Panc1 (cell line): ENCODE data around the gene MYOT. TPM values are rescaled to one million over a fixed set of nuclear protein-coding genes. Genes with fewer than 3 reads are reported as not detected.
A peak's percentile ranks its signal among the peaks of the same experiment; 100 is the strongest.

Experiments used
- ATAC-seq: fragments of 200-7000 bp; cut with Tn5 transposase; 2 replicates; pipeline ENCODE4 v1.9.1; 2020; ENCODE audit warnings: mild to moderate bottlenecking, moderate library complexity
- BruUV-seq: library from RNA; stranded (reverse); fragments of 400-500 nt; replicated peaks from 2 replicates; lab custom pipeline; 2021; lab: Mats Ljungman, UMichigan
- CTCF ChIA-PET: fragments of 300-600 bp; sonication (Branson Sonifier 250); formaldehyde crosslinking; loops from one replicate; lab custom pipeline; 2022; ENCODE audit warnings: antibody characterized with exemption; lab: Charles Lee
- POLR2A ChIA-PET: fragments of 300-600 bp; sonication (Branson Sonifier 250); formaldehyde crosslinking; loops from one replicate; lab custom pipeline; 2022; ENCODE audit warnings: antibody characterized with exemption; lab: Charles Lee
- DNase-seq: peaks from one replicate; pipeline ENCODE4 v3.0.0-alpha.2; 2010; ENCODE audit warnings: low read depth, low spot score
- H3K27ac ChIP-seq: 2 replicates; pipeline ENCODE4 v1.5.1; 2011; ENCODE audit warnings: mild to moderate bottlenecking, low read length, inconsistent platforms
- H3K27me3 ChIP-seq: fragments of 200-500 bp; sonication (Bioruptor generic); 2 replicates; pipeline ENCODE4 v1.6.0; 2014; ENCODE audit warnings: low read length, inconsistent platforms; ENCODE audit not compliant: control insufficient read depth, insufficient read depth
- H3K36me3 ChIP-seq: fragments of 200-500 bp; sonication (Bioruptor generic); 2 replicates; pipeline ENCODE4 v1.5.1; 2014; ENCODE audit warnings: inconsistent platforms, mild to moderate bottlenecking, low read length, moderate library complexity; ENCODE audit not compliant: control insufficient read depth, insufficient read depth
- H3K4me1 ChIP-seq: 2 replicates; pipeline ENCODE4 v1.5.1; 2011; ENCODE audit warnings: inconsistent platforms, mild to moderate bottlenecking, low read length, moderate library complexity; ENCODE audit not compliant: control insufficient read depth, insufficient read depth
- H3K4me3 ChIP-seq, 2 experiments: 2 replicates each; pipeline ENCODE4 v1.5.1; 2011 to 2012; ENCODE audit warnings: low read depth in 2 of 2, low read length in 2 of 2, mild to moderate bottlenecking in 2 of 2, inconsistent platforms in 1 of 2, moderate library complexity in 1 of 2
- H3K9me3 ChIP-seq: fragments of 200-500 bp; sonication (Bioruptor generic); 2 replicates; pipeline ENCODE4 v1.5.1; 2014; ENCODE audit warnings: low read depth, mild to moderate bottlenecking, inconsistent platforms, low read length, moderate library complexity; ENCODE audit not compliant: control insufficient read depth, insufficient read depth
- POLR2AphosphoS5 ChIP-seq: IDR thresholded peaks from 2 replicates; pipeline ENCODE4 v1.6.1; 2012; ENCODE audit warnings: mild to moderate bottlenecking, low read depth, low read length, moderate library complexity
- SIN3A ChIP-seq: IDR thresholded peaks from 2 replicates; pipeline ENCODE4 v1.6.1; 2012; ENCODE audit warnings: low read depth, mild to moderate bottlenecking, low read length, moderate library complexity, borderline replicate concordance; ENCODE audit not compliant: insufficient read depth
- TCF7L2 ChIP-seq: IDR thresholded peaks from 2 replicates; pipeline ENCODE4 v1.6.1; 2011; ENCODE audit warnings: mild to moderate bottlenecking, low read depth, low read length, inconsistent platforms
- in situ Hi-C: cut with HindIII; loops from 2 replicates; pipeline ENCODE4 v1.10.0; 2016; ENCODE audit warnings: low sequenced_read_pairs, low pct_unique_long_range_greater_than_20kb
- intact Hi-C: fragments of 100-400 bp; cut with micrococcal nuclease; formaldehyde crosslinking; loops from one replicate; pipeline ENCODE4 v1.10.0; 2022; ENCODE audit not compliant: unreplicated experiment
- total RNA-seq: library from RNA; stranded (reverse); gene quantifications from one replicate; pipeline ENCODE4 v1.2.1, GENCODE V29; 2021; ENCODE audit not compliant: unreplicated experiment
- TF ChIP-seq, protein P1 (sequence below): fragments of 450-650 bp; IDR thresholded peaks from 2 replicates; pipeline ENCODE4 v1.5.1; 2017; ENCODE audit warnings: mild to moderate bottlenecking
- TF ChIP-seq, protein P2 (sequence below), 2 experiments: IDR thresholded peaks; 2 replicates each; pipeline ENCODE4 v1.6.1; 2011 to 2012; ENCODE audit warnings: low read depth in 2 of 2, control low read depth in 1 of 2, low read length in 1 of 2, mild to moderate bottlenecking in 1 of 2, moderate library complexity in 1 of 2; ENCODE audit not compliant: insufficient read depth in 1 of 2

MYOT gene
- total RNA-seq, 1 experiment from 2014 or later: not detected

DNA sequence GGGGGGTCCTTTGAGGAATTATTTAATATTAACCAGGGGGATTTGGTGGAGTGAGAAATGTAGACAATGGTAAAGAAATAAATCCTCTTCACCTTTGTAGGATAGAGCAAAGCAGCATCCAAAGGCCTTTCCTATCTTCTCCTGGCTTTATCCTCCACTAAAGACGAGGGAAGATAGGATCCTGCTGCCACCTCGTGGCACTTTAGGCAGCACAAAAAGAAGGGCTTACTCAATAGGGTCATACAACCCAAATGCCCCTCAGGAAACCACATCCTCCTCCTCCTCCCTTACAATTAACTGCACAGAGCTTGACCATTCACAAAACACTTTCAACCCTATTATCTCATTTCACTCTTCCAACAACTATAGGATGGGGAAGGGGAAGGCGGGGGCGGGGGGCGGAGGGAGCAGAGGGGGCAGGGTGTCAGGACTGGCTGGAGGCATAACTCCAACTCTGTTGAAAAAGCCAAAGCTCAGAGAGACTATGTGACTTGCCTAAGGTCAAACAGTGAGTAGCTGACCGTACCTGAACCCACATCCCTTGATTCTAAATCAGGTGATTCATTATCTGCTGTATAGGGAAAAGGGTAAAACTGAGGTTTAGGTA, 45.4 kb upstream of the MYOT start:
- Histone ChIP-seq H3K27ac (no peak overlapping the region), H3K27me3 (no peaks in the 10 kb centered on the region; the same call in 1 of the 2 replicates), H3K9me3 (no peaks in the 10 kb centered on the region), H3K4me3 (no peak overlapping the region), H3K4me1 (no peaks in the 10 kb centered on the region; the same call in 1 of the 2 replicates), H3K36me3 (no peaks in the 10 kb centered on the region)
- DNase-seq: peak; percentile 27
- BruUV-seq: no TSS peak
- CTCF ChIA-PET: interaction anchor here (0.7 to 2.8 kb wide), 2 partner anchors 43 to 752 kb away, joined by 6 to 11 read pairs; no protein-coding TSS in a partner anchor
- intact Hi-C loops: loop anchor here (1.0 to 2.0 kb wide), 3 partner anchors 43 to 193 kb away; no protein-coding TSS in a partner anchor
- in situ Hi-C loops: no loop called here
- peak; percentile 91 for ATAC-seq
- TF ChIP-seq, protein P1, sequence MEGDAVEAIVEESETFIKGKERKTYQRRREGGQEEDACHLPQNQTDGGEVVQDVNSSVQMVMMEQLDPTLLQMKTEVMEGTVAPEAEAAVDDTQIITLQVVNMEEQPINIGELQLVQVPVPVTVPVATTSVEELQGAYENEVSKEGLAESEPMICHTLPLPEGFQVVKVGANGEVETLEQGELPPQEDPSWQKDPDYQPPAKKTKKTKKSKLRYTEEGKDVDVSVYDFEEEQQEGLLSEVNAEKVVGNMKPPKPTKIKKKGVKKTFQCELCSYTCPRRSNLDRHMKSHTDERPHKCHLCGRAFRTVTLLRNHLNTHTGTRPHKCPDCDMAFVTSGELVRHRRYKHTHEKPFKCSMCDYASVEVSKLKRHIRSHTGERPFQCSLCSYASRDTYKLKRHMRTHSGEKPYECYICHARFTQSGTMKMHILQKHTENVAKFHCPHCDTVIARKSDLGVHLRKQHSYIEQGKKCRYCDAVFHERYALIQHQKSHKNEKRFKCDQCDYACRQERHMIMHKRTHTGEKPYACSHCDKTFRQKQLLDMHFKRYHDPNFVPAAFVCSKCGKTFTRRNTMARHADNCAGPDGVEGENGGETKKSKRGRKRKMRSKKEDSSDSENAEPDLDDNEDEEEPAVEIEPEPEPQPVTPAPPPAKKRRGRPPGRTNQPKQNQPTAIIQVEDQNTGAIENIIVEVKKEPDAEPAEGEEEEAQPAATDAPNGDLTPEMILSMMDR: peak; percentile 76
- TF ChIP-seq SIN3A: no peak
- no peak for TF ChIP-seq TCF7L2
- TF ChIP-seq POLR2AphosphoS5: no peak
- POLR2A ChIA-PET: no interaction called here

DNA sequence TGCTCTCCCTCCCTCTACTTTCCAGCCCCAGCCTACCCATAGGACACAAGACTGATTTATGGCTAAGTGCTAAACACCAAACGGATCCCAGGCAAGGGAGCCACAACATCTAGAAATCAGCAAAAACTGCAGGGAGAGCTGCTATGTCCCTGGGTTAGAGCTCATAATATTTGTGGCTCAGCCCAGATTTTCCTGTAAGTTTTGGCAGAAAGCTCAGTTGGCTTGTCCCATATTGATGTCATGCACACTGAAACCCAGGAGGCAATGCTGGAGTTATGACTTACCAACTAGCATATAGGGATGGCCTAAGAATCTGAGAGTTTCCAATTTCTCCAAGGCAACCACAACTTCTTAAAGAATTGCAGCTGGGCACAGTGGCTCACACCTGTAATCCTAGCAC, 44.7 kb upstream of the MYOT start:
- H3K27ac ChIP-seq: no peak overlapping the region
- intact Hi-C loops (loop anchor here (1.0 to 2.0 kb wide), 3 partner anchors 44 to 194 kb away; no protein-coding TSS in a partner anchor), in situ Hi-C loops (no loop called here)
- ChIA-PET CTCF (interaction anchor here (2.8 kb wide), 1 partner anchor 44 kb away, joined by 11 read pairs; no protein-coding TSS in a partner anchor), POLR2A (no interaction called here)
- H3K4me1 ChIP-seq: no peaks in the 10 kb centered on the region; the same call in 1 of the 2 replicates
- BruUV-seq: no TSS peak
- no peak for DNase-seq
- TF ChIP-seq, protein P1: no peak
- TF ChIP-seq TCF7L2: no peak
- TF ChIP-seq POLR2AphosphoS5: no peak
- TF ChIP-seq, protein P2, sequence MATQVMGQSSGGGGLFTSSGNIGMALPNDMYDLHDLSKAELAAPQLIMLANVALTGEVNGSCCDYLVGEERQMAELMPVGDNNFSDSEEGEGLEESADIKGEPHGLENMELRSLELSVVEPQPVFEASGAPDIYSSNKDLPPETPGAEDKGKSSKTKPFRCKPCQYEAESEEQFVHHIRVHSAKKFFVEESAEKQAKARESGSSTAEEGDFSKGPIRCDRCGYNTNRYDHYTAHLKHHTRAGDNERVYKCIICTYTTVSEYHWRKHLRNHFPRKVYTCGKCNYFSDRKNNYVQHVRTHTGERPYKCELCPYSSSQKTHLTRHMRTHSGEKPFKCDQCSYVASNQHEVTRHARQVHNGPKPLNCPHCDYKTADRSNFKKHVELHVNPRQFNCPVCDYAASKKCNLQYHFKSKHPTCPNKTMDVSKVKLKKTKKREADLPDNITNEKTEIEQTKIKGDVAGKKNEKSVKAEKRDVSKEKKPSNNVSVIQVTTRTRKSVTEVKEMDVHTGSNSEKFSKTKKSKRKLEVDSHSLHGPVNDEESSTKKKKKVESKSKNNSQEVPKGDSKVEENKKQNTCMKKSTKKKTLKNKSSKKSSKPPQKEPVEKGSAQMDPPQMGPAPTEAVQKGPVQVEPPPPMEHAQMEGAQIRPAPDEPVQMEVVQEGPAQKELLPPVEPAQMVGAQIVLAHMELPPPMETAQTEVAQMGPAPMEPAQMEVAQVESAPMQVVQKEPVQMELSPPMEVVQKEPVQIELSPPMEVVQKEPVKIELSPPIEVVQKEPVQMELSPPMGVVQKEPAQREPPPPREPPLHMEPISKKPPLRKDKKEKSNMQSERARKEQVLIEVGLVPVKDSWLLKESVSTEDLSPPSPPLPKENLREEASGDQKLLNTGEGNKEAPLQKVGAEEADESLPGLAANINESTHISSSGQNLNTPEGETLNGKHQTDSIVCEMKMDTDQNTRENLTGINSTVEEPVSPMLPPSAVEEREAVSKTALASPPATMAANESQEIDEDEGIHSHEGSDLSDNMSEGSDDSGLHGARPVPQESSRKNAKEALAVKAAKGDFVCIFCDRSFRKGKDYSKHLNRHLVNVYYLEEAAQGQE (IDR thresholded peaks at IDR 0.05; ENCODE audit: insufficient read depth in 1 of 2, low read depth in 2 of 2, low read length in 1 of 2): no peak
- no peak for TF ChIP-seq SIN3A
- H3K36me3 ChIP-seq: no peaks in the 10 kb centered on the region
- no peaks in the 10 kb centered on the region; the same call in 1 of the 2 replicates for H3K27me3 ChIP-seq
- 0 out of 2 replicates have a peak, but pooled peaks have one; percentile 29 for ATAC-seq
- no peaks in the 10 kb centered on the region for H3K9me3 ChIP-seq
- H3K4me3 ChIP-seq: no peak overlapping the region
